ENCODE results near the gene RUFY1. TPM values are rescaled to one million over a fixed set of nuclear protein-coding genes. Genes with fewer than 3 reads are reported as not detected.

Gene RUFY1
- total and polyA plus RNA-seq, 2 of the 13 experiments (the other 11 are each of a cell fraction or from before 2014, with no cell fraction given), result 19.9 to 31.9 TPM

DNA sequence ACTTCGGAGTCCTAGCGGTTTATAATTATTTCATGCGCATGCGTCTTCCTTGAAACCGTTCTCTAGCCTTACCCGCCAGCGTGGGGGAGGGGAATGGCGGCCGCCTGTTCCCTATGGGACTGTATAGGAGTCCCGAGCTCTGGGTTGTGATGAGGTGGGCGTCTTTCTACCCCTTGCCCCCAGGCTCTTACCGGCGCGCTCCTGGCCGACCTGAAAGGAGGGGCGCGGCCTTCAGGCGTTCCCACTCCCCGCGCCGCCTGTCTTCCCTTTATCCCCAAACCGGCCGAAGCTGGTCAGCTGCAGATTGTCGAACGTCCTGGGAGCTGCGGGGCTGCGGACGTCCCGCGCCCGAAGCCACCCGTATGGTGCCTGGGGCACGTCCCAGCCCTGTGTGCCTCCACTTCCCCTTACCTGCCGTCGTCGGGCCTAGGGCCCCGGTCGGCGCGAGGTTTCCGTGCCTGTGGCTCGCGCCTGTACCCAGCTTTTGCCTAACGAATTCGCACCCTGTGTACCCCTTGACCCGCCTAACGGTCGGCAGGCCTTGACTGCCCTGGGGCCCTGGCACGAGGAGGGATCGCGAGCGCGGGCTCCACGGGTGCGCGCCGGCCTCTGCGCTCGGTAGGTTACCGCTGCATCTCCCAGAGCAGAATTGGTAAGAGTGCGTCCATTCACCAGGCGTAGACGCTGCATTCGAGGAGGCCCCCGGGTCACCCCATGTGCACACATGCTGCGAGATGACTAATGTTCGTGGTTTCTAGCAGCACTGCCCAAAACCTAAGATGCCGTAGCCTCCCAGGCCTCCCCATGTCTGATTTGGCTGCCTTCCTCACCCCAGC lies 73.8 kb downstream of the RUFY1 start (continued):
- TF ChIP-seq, protein P1, sequence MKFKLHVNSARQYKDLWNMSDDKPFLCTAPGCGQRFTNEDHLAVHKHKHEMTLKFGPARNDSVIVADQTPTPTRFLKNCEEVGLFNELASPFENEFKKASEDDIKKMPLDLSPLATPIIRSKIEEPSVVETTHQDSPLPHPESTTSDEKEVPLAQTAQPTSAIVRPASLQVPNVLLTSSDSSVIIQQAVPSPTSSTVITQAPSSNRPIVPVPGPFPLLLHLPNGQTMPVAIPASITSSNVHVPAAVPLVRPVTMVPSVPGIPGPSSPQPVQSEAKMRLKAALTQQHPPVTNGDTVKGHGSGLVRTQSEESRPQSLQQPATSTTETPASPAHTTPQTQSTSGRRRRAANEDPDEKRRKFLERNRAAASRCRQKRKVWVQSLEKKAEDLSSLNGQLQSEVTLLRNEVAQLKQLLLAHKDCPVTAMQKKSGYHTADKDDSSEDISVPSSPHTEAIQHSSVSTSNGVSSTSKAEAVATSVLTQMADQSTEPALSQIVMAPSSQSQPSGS (CRISPR knock-in tag; IDR thresholded peaks at IDR 0.05), result no peak
- no peak for TF ChIP-seq LCORL (IDR thresholded peaks at IDR 0.05)
- TF ChIP-seq LCORL (CRISPR knock-in tag; IDR thresholded peaks at IDR 0.05), result peak; percentile 66; the same call in 1 of the 2 replicates
- TF ChIP-seq, protein P2, sequence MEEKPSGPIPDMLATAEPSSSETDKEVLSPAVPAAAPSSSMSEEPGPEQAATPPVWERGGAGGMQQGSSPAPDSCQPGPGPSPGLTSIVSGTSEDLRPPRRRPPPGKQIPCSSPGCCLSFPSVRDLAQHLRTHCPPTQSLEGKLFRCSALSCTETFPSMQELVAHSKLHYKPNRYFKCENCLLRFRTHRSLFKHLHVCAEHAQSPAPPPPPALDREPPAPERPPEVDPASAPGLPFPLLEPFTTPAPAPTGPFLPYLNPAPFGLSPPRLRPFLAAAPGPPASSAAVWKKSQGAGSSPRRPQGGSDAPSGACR (CRISPR knock-in tag; IDR thresholded peaks at IDR 0.05), result peak; percentile 61; the same call in 1 of the 2 replicates
- TF ChIP-seq, protein P3, sequence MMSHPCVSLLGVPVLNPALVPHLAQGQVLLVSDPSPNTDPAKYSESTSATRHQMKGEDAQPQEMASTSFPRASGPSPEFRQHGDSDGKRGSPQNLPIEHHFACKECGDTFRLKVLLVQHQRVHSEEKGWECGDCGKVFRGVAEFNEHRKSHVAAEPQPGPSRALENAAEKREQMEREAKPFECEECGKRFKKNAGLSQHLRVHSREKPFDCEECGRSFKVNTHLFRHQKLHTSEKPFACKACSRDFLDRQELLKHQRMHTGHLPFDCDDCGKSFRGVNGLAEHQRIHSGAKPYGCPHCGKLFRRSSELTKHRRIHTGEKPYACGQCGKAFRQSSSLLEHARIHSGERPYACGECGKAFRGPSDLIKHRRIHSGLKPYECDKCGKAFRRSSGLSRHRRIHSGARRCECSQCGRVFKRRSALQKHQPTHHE (CRISPR knock-in tag; IDR thresholded peaks at IDR 0.05; ENCODE audit: borderline replicate concordance), result peak; percentile 63; the same call in 1 of the 2 replicates
- TF ChIP-seq, protein P4, sequence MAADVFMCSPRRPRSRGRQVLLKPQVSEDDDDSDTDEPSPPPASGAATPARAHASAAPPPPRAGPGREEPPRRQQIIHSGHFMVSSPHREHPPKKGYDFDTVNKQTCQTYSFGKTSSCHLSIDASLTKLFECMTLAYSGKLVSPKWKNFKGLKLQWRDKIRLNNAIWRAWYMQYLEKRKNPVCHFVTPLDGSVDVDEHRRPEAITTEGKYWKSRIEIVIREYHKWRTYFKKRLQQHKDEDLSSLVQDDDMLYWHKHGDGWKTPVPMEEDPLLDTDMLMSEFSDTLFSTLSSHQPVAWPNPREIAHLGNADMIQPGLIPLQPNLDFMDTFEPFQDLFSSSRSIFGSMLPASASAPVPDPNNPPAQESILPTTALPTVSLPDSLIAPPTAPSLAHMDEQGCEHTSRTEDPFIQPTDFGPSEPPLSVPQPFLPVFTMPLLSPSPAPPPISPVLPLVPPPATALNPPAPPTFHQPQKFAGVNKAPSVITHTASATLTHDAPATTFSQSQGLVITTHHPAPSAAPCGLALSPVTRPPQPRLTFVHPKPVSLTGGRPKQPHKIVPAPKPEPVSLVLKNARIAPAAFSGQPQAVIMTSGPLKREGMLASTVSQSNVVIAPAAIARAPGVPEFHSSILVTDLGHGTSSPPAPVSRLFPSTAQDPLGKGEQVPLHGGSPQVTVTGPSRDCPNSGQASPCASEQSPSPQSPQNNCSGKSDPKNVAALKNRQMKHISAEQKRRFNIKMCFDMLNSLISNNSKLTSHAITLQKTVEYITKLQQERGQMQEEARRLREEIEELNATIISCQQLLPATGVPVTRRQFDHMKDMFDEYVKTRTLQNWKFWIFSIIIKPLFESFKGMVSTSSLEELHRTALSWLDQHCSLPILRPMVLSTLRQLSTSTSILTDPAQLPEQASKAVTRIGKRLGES (CRISPR knock-in tag; IDR thresholded peaks at IDR 0.05; ENCODE audit: borderline replicate concordance), result no peak
- no peak for TF ChIP-seq TCF12 (IDR thresholded peaks at IDR 0.05)
- TF ChIP-seq TCF12 (CRISPR knock-in tag; IDR thresholded peaks at IDR 0.05), result no peak
- no peak for TF ChIP-seq NPAS2 (CRISPR knock-in tag; IDR thresholded peaks at IDR 0.05; ENCODE audit: borderline replicate concordance)
- TF ChIP-seq ZNF674 (CRISPR knock-in tag; IDR thresholded peaks at IDR 0.05; ENCODE audit: low read depth), result no peak
- TF ChIP-seq TARDBP (CRISPR knock-in tag; IDR thresholded peaks at IDR 0.05), result no peak; the same call in 1 of the 2 replicates
- TF ChIP-seq CEBPG (CRISPR knock-in tag; IDR thresholded peaks at IDR 0.05), result peak; percentile 3; the same call in 1 of the 2 replicates
- TF ChIP-seq MXI1 (IDR thresholded peaks at IDR 0.05; ENCODE audit: borderline replicate concordance, low read depth, low read length), result peak; percentile 35; the same call in 2 of the 3 replicates
- TF ChIP-seq HDAC2 (CRISPR knock-in tag; IDR thresholded peaks at IDR 0.05), result peak; percentile 2; the same call in 1 of the 2 replicates
- TF ChIP-seq POLR2G (IDR thresholded peaks at IDR 0.05; ENCODE audit: low read depth, low read length), result peak; percentile 73
- TF ChIP-seq, protein P5, sequence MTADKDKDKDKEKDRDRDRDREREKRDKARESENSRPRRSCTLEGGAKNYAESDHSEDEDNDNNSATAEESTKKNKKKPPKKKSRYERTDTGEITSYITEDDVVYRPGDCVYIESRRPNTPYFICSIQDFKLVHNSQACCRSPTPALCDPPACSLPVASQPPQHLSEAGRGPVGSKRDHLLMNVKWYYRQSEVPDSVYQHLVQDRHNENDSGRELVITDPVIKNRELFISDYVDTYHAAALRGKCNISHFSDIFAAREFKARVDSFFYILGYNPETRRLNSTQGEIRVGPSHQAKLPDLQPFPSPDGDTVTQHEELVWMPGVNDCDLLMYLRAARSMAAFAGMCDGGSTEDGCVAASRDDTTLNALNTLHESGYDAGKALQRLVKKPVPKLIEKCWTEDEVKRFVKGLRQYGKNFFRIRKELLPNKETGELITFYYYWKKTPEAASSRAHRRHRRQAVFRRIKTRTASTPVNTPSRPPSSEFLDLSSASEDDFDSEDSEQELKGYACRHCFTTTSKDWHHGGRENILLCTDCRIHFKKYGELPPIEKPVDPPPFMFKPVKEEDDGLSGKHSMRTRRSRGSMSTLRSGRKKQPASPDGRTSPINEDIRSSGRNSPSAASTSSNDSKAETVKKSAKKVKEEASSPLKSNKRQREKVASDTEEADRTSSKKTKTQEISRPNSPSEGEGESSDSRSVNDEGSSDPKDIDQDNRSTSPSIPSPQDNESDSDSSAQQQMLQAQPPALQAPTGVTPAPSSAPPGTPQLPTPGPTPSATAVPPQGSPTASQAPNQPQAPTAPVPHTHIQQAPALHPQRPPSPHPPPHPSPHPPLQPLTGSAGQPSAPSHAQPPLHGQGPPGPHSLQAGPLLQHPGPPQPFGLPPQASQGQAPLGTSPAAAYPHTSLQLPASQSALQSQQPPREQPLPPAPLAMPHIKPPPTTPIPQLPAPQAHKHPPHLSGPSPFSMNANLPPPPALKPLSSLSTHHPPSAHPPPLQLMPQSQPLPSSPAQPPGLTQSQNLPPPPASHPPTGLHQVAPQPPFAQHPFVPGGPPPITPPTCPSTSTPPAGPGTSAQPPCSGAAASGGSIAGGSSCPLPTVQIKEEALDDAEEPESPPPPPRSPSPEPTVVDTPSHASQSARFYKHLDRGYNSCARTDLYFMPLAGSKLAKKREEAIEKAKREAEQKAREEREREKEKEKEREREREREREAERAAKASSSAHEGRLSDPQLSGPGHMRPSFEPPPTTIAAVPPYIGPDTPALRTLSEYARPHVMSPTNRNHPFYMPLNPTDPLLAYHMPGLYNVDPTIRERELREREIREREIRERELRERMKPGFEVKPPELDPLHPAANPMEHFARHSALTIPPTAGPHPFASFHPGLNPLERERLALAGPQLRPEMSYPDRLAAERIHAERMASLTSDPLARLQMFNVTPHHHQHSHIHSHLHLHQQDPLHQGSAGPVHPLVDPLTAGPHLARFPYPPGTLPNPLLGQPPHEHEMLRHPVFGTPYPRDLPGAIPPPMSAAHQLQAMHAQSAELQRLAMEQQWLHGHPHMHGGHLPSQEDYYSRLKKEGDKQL (CRISPR knock-in tag; IDR thresholded peaks at IDR 0.05; ENCODE audit: low read depth), result 0 out of 2 replicates have a peak, but pooled peaks have one; percentile 4
- TF ChIP-seq TMF1 (CRISPR knock-in tag; IDR thresholded peaks at IDR 0.05; ENCODE audit: low read depth), result peak; percentile 26
